ENCODE data around the gene DNM2.
"Not testable (repeated sequence)": the region's sequence is repeated elsewhere in the genome, so short reads cannot be mapped to it uniquely, and the experiment has no call there.

Gene DNM2

GRCh38 chr19:10723591-10723990 lies 5.7 kb downstream of the DNM2 start:
- no peak for DNase-seq

GRCh38 chr19:10724573-10725071 lies 6.7 kb downstream of the DNM2 start:
- no peak for DNase-seq

- DNase-seq: no peak
Measured at GRCh38 chr19:10725415-10725814, 7.5 kb downstream of the DNM2 start.

- DNase-seq: no peak
Measured at GRCh38 chr19:10726268-10726667, 8.4 kb downstream of the DNM2 start.

- no peak for DNase-seq
Measured at GRCh38 chr19:10727685-10728201, 9.9 kb downstream of the DNM2 start.

GRCh38 chr19:10729411-10729810 lies 11.5 kb downstream of the DNM2 start:
- no peak for DNase-seq

GRCh38 chr19:10730932-10731331 lies 13.1 kb downstream of the DNM2 start:
- no peak for DNase-seq

- DNase-seq: no peak
Measured at GRCh38 chr19:10735741-10736140, 17.9 kb downstream of the DNM2 start.

- no peak for DNase-seq
Measured at GRCh38 chr19:10736189-10736588, 18.3 kb downstream of the DNM2 start.

- no peak for DNase-seq
Measured at GRCh38 chr19:10736916-10737551, 19.2 kb downstream of the DNM2 start.

- no peak for DNase-seq
Measured at GRCh38 chr19:10737722-10738121, 19.8 kb downstream of the DNM2 start.

- no peak for DNase-seq
Measured at GRCh38 chr19:10740798-10741197, 22.9 kb downstream of the DNM2 start.

- no peak for DNase-seq
Measured at GRCh38 chr19:10742476-10742875, 24.6 kb downstream of the DNM2 start.

- no peak for DNase-seq
Measured at GRCh38 chr19:10744253-10744798, 26.4 kb downstream of the DNM2 start.

- no peak for DNase-seq
Measured at GRCh38 chr19:10744801-10745293, 27.0 kb downstream of the DNM2 start.

- DNase-seq: not testable (repeated sequence)
Measured at GRCh38 chr19:10746437-10746836, 28.6 kb downstream of the DNM2 start.

GRCh38 chr19:10747271-10747670 lies 29.4 kb downstream of the DNM2 start:
- DNase-seq: no peak

GRCh38 chr19:10747674-10748073 lies 29.8 kb downstream of the DNM2 start:
- no peak for DNase-seq

GRCh38 chr19:10748195-10748926 lies 30.5 kb downstream of the DNM2 start:
- DNase-seq: no peak

GRCh38 chr19:10748927-10749434 lies 31.1 kb downstream of the DNM2 start:
- DNase-seq: no peak

- DNase-seq: no peak
Measured at GRCh38 chr19:10749435-10750384, 31.8 kb downstream of the DNM2 start.
